ENCODE results near the gene BIRC6.
A peak's percentile ranks its signal among the peaks of the same experiment; 100 is the strongest.
"Not testable (repeated sequence)": the region's sequence is repeated elsewhere in the genome, so short reads cannot be mapped to it uniquely, and the experiment has no call there.

The BIRC6 gene

GRCh38 chr2:32446369-32446768 lies 89.5 kb downstream of the BIRC6 start:
- no peak for TF ChIP-seq POU2F2 (IDR thresholded peaks at IDR 0.05; ENCODE audit: low read depth, low read length)
- no peak for TF ChIP-seq POLR2A (IDR thresholded peaks at IDR 0.05; ENCODE audit: low read depth, low read length)
- no peak for TF ChIP-seq PAX5 (IDR thresholded peaks at IDR 0.05; ENCODE audit: insufficient read depth, low read length, severe bottlenecking)
- no peak for TF ChIP-seq POLR2AphosphoS5 (IDR thresholded peaks at IDR 0.05; ENCODE audit: low read depth, low read length)
- no peak for TF ChIP-seq TAF1 (IDR thresholded peaks at IDR 0.05; ENCODE audit: low read depth, low read length)
- TF ChIP-seq SPI1 (IDR thresholded peaks at IDR 0.05; ENCODE audit: low read depth, low read length), result no peak
- DNase-seq (ENCODE audit: insufficient read length, low spot score) (no peak), FAIRE-seq (no peak)

- FAIRE-seq (no peak), DNase-seq (ENCODE audit: insufficient read length, low spot score) (no peak)
- TF ChIP-seq POLR2A (IDR thresholded peaks at IDR 0.05; ENCODE audit: low read depth, low read length) (no peak), POU2F2 (IDR thresholded peaks at IDR 0.05; ENCODE audit: low read depth, low read length) (no peak), PAX5 (IDR thresholded peaks at IDR 0.05; ENCODE audit: insufficient read depth, low read length, severe bottlenecking) (no peak), SPI1 (IDR thresholded peaks at IDR 0.05; ENCODE audit: low read depth, low read length) (no peak), TAF1 (IDR thresholded peaks at IDR 0.05; ENCODE audit: low read depth, low read length) (no peak), POLR2AphosphoS5 (IDR thresholded peaks at IDR 0.05; ENCODE audit: low read depth, low read length) (no peak)
Observed at GRCh38 chr2:32450851-32451250, 94.0 kb downstream of the BIRC6 start.

GRCh38 chr2:32452338-32453064 lies 95.7 kb downstream of the BIRC6 start:
- FAIRE-seq, result no peak
- DNase-seq (ENCODE audit: insufficient read length, low spot score), result peak; percentile 0
- peak; percentile 86 for TF ChIP-seq SPI1 (IDR thresholded peaks at IDR 0.05; ENCODE audit: low read depth, low read length)
- no peak for TF ChIP-seq POLR2AphosphoS5 (IDR thresholded peaks at IDR 0.05; ENCODE audit: low read depth, low read length)

- TF ChIP-seq SPI1 (IDR thresholded peaks at IDR 0.05; ENCODE audit: low read depth, low read length), result no peak
- no peak for TF ChIP-seq POLR2A (IDR thresholded peaks at IDR 0.05; ENCODE audit: low read depth, low read length)
- no peak for TF ChIP-seq TAF1 (IDR thresholded peaks at IDR 0.05; ENCODE audit: low read depth, low read length)
- TF ChIP-seq POU2F2 (IDR thresholded peaks at IDR 0.05; ENCODE audit: low read depth, low read length), result no peak
- TF ChIP-seq POLR2AphosphoS5 (IDR thresholded peaks at IDR 0.05; ENCODE audit: low read depth, low read length), result no peak
- TF ChIP-seq PAX5 (IDR thresholded peaks at IDR 0.05; ENCODE audit: insufficient read depth, low read length, severe bottlenecking), result no peak
- FAIRE-seq, result no peak
- DNase-seq (ENCODE audit: insufficient read length, low spot score), result no peak
Observed at GRCh38 chr2:32453242-32454062, 96.6 kb downstream of the BIRC6 start.

GRCh38 chr2:32455816-32456215 lies 99.0 kb downstream of the BIRC6 start:
- no peak for DNase-seq (ENCODE audit: insufficient read length, low spot score)
- TF ChIP-seq SPI1 (IDR thresholded peaks at IDR 0.05; ENCODE audit: low read depth, low read length), result no peak
- TF ChIP-seq PAX5 (IDR thresholded peaks at IDR 0.05; ENCODE audit: insufficient read depth, low read length, severe bottlenecking), result no peak
- TF ChIP-seq POU2F2 (IDR thresholded peaks at IDR 0.05; ENCODE audit: low read depth, low read length), result no peak
- TF ChIP-seq TAF1 (IDR thresholded peaks at IDR 0.05; ENCODE audit: low read depth, low read length), result no peak
- no peak for TF ChIP-seq POLR2AphosphoS5 (IDR thresholded peaks at IDR 0.05; ENCODE audit: low read depth, low read length)
- no peak for TF ChIP-seq POLR2A (IDR thresholded peaks at IDR 0.05; ENCODE audit: low read depth, low read length)
- FAIRE-seq, result no peak

GRCh38 chr2:32456808-32457207 lies 100.0 kb downstream of the BIRC6 start:
- FAIRE-seq (no peak), DNase-seq (ENCODE audit: insufficient read length, low spot score) (no peak)
- TF ChIP-seq POU2F2 (IDR thresholded peaks at IDR 0.05; ENCODE audit: low read depth, low read length) (no peak), POLR2A (IDR thresholded peaks at IDR 0.05; ENCODE audit: low read depth, low read length) (no peak), PAX5 (IDR thresholded peaks at IDR 0.05; ENCODE audit: insufficient read depth, low read length, severe bottlenecking) (no peak), POLR2AphosphoS5 (IDR thresholded peaks at IDR 0.05; ENCODE audit: low read depth, low read length) (no peak), TAF1 (IDR thresholded peaks at IDR 0.05; ENCODE audit: low read depth, low read length) (no peak), SPI1 (IDR thresholded peaks at IDR 0.05; ENCODE audit: low read depth, low read length) (no peak)

- FAIRE-seq, result no peak
- no peak for DNase-seq (ENCODE audit: insufficient read length, low spot score)
- TF ChIP-seq SPI1 (IDR thresholded peaks at IDR 0.05; ENCODE audit: low read depth, low read length) (no peak), PAX5 (IDR thresholded peaks at IDR 0.05; ENCODE audit: insufficient read depth, low read length, severe bottlenecking) (no peak), POLR2AphosphoS5 (IDR thresholded peaks at IDR 0.05; ENCODE audit: low read depth, low read length) (no peak), TAF1 (IDR thresholded peaks at IDR 0.05; ENCODE audit: low read depth, low read length) (no peak), POLR2A (IDR thresholded peaks at IDR 0.05; ENCODE audit: low read depth, low read length) (no peak), POU2F2 (IDR thresholded peaks at IDR 0.05; ENCODE audit: low read depth, low read length) (no peak)
Observed at GRCh38 chr2:32457814-32458213, 101.0 kb downstream of the BIRC6 start.

GRCh38 chr2:32460861-32461260 lies 104.0 kb downstream of the BIRC6 start:
- DNase-seq (ENCODE audit: insufficient read length, low spot score); FAIRE-seq: not testable (repeated sequence)

- no peak for TF ChIP-seq PAX5 (IDR thresholded peaks at IDR 0.05; ENCODE audit: insufficient read depth, low read length, severe bottlenecking)
- TF ChIP-seq POU2F2 (IDR thresholded peaks at IDR 0.05; ENCODE audit: low read depth, low read length), result no peak
- TF ChIP-seq SPI1 (IDR thresholded peaks at IDR 0.05; ENCODE audit: low read depth, low read length), result no peak
- no peak for TF ChIP-seq POLR2A (IDR thresholded peaks at IDR 0.05; ENCODE audit: low read depth, low read length)
- TF ChIP-seq TAF1 (IDR thresholded peaks at IDR 0.05; ENCODE audit: low read depth, low read length), result no peak
- TF ChIP-seq POLR2AphosphoS5 (IDR thresholded peaks at IDR 0.05; ENCODE audit: low read depth, low read length), result no peak
- DNase-seq (ENCODE audit: insufficient read length, low spot score) (no peak), FAIRE-seq (no peak)
Observed at GRCh38 chr2:32463110-32463509, 106.3 kb downstream of the BIRC6 start.

Measured in GM12891 (cell line).